HS-27A (cell line): ENCODE data around the gene ZNRF4.
"Not testable (repeated sequence)": the region's sequence is repeated elsewhere in the genome, so short reads cannot be mapped to it uniquely, and the experiment has no call there.

Experiments
- DNase-seq: peaks from one replicate; pipeline ENCODE4 v3.0.0-alpha.2; 2012; ENCODE audit warnings: low read depth, missing footprints

ZNRF4 gene

GRCh38 chr19:5455367-5456129 lies at the start of gene ZNRF4:
Gene ZNRF4, plus strand, starts transcription at chr19:5455417. Its CDS starts 75 bp downstream, at chr19:5455492.
- no peak for DNase-seq

GRCh38 chr19:5406198-5406597 lies 49.0 kb upstream of the ZNRF4 start:
- not testable (repeated sequence) for DNase-seq

GRCh38 chr19:5406816-5407215 lies 48.4 kb upstream of the ZNRF4 start:
- DNase-seq, result no peak

GRCh38 chr19:5407356-5407755 lies 47.9 kb upstream of the ZNRF4 start:
- peak; percentile 8 for DNase-seq

- no peak for DNase-seq
Measured at GRCh38 chr19:5417495-5418436, 37.5 kb upstream of the ZNRF4 start.

- DNase-seq, result no peak
Measured at GRCh38 chr19:5418677-5419076, 36.5 kb upstream of the ZNRF4 start.

- no peak for DNase-seq
Measured at GRCh38 chr19:5420953-5421352, 34.3 kb upstream of the ZNRF4 start.

GRCh38 chr19:5423567-5424125 lies 31.6 kb upstream of the ZNRF4 start:
- no peak for DNase-seq

GRCh38 chr19:5424192-5424973 lies 30.8 kb upstream of the ZNRF4 start:
- DNase-seq, result no peak

GRCh38 chr19:5425260-5425659 lies 30.0 kb upstream of the ZNRF4 start:
- no peak for DNase-seq

GRCh38 chr19:5430237-5430636 lies 25.0 kb upstream of the ZNRF4 start:
- no peak for DNase-seq

- no peak for DNase-seq
Measured at GRCh38 chr19:5432687-5433086, 22.5 kb upstream of the ZNRF4 start.

GRCh38 chr19:5434351-5434917 lies 20.8 kb upstream of the ZNRF4 start:
- DNase-seq, result no peak

GRCh38 chr19:5434970-5435641 lies 20.1 kb upstream of the ZNRF4 start:
- peak; percentile 17 for DNase-seq

GRCh38 chr19:5435642-5436017 lies 19.6 kb upstream of the ZNRF4 start:
- no peak for DNase-seq

- no peak for DNase-seq
Measured at GRCh38 chr19:5436106-5436947, 18.9 kb upstream of the ZNRF4 start.

- DNase-seq, result no peak
Measured at GRCh38 chr19:5436948-5437306, 18.3 kb upstream of the ZNRF4 start.

- not testable (repeated sequence) for DNase-seq
Measured at GRCh38 chr19:5438756-5439155, 16.5 kb upstream of the ZNRF4 start.

- no peak for DNase-seq
Measured at GRCh38 chr19:5439452-5439851, 15.8 kb upstream of the ZNRF4 start.

- DNase-seq, result no peak
Measured at GRCh38 chr19:5440299-5440698, 14.9 kb upstream of the ZNRF4 start.
